Vagina (tissue), 2 donors: ENCODE measurements around the gene EHMT1. TPM values are rescaled to one million over a fixed set of nuclear protein-coding genes. Genes with fewer than 3 reads are reported as not detected.

ENCODE experiments used
- DNase-seq, 2 donors: peaks; one replicate each; pipeline ENCODE4 v3.0.0-alpha.2; 2017; ENCODE audit errors: extremely low spot score in 2 of 2
- H3K27ac ChIP-seq: fragments of 200-600 bp; sonication (generic); one replicate; pipeline ENCODE4 v1.5.1; 2019
- H3K27me3 ChIP-seq: fragments of 200-600 bp; sonication (generic); one replicate; pipeline ENCODE4 v1.5.1; 2019
- H3K36me3 ChIP-seq, 2 donors: fragments of 200-600 bp; sonication (generic); one replicate each; pipeline ENCODE4 v1.5.1; 2017 to 2019
- H3K4me1 ChIP-seq: fragments of 200-600 bp; sonication (generic); one replicate; pipeline ENCODE4 v1.5.1; 2019
- H3K4me3 ChIP-seq, 2 donors: fragments of 200-600 bp; sonication (generic); 1 replicate in 1 of 2; 2 replicates in 1 of 2; pipeline ENCODE4 v1.5.1; 2016 to 2019
- H3K9me3 ChIP-seq: fragments of 200-600 bp; sonication (generic); one replicate; pipeline ENCODE4 v1.5.1; 2019
- CTCF ChIP-seq, 3 experiments: fragments of 450-650 bp in 2 of 3; fragments of 200-600 bp in 1 of 3; sonication (generic) in 1 of 3; IDR thresholded peaks; one replicate each; pipeline ENCODE4 v1.5.1; 2017 to 2019; ENCODE audit warnings: antibody characterized with exemption in 3 of 3, mild to moderate bottlenecking in 2 of 3, moderate library complexity in 2 of 3
- POLR2A ChIP-seq, 2 donors: fragments of 450-650 bp; IDR thresholded peaks; one replicate each; pipeline ENCODE4 v1.6.1; 2017; ENCODE audit warnings: antibody characterized with exemption in 2 of 2, mild to moderate bottlenecking in 2 of 2, moderate library complexity in 2 of 2
- POLR2AphosphoS5 ChIP-seq, 2 donors: sonication (generic); formaldehyde crosslinking; IDR thresholded peaks; one replicate each; pipeline ENCODE4 v1.9.0; 2017; ENCODE audit warnings: antibody characterized with exemption in 2 of 2, mild to moderate bottlenecking in 2 of 2, low read depth in 1 of 2; ENCODE audit not compliant: insufficient read depth in 1 of 2
- intact Hi-C: fragments of 100-400 bp; cut with DNase I; formaldehyde crosslinking; loops from one replicate; pipeline ENCODE4 v1.15.1; 2023
- total RNA-seq: library from RNA; depleted of rRNA; stranded (reverse); fragments of >200 nt; gene quantifications from one replicate; pipeline ENCODE4 v1.2.3, GENCODE V29; 2016

The EHMT1 gene
- total RNA-seq, 1 donor from 2014 or later, result 65.8 TPM

GRCh38 chr9:137749511-137749910 is 130.7 kb downstream of the EHMT1 start:
- intact Hi-C loops, result no loop called here
- TF ChIP-seq POLR2AphosphoS5 (IDR thresholded peaks at IDR 0.05; ENCODE audit: insufficient read depth in 1 of 2, low read depth in 1 of 2), result no peak
- TF ChIP-seq CTCF (IDR thresholded peaks at IDR 0.05), result no peak
- no peaks in the 10 kb centered on the region for H3K27me3 ChIP-seq
- H3K4me1 ChIP-seq, result no peaks in the 10 kb centered on the region
- H3K4me3 ChIP-seq, result no peak overlapping the region
- H3K27ac ChIP-seq, result no peak overlapping the region
- H3K9me3 ChIP-seq, result no peaks in the 10 kb centered on the region
- H3K36me3 ChIP-seq, result peaks cover 0 to 44% of the 10 kb centered on the region in 2 donors
- DNase-seq, result no peak

- no peaks in the 10 kb centered on the region for H3K27me3 ChIP-seq
- peaks cover 0 to 46% of the 10 kb centered on the region in 2 donors for H3K36me3 ChIP-seq
- H3K4me3 ChIP-seq, result no peak overlapping the region
- no peak for DNase-seq
- H3K9me3 ChIP-seq, result no peaks in the 10 kb centered on the region
- intact Hi-C loops, result no loop called here
- no peaks in the 10 kb centered on the region for H3K4me1 ChIP-seq
- TF ChIP-seq CTCF (IDR thresholded peaks at IDR 0.05), result no peak
- TF ChIP-seq POLR2AphosphoS5 (IDR thresholded peaks at IDR 0.05; ENCODE audit: insufficient read depth in 1 of 2, low read depth in 1 of 2), result no peak
- TF ChIP-seq POLR2A (IDR thresholded peaks at IDR 0.05), result no peak
- H3K27ac ChIP-seq, result no peak overlapping the region
Measured at GRCh38 chr9:137750007-137750406, 131.2 kb downstream of the EHMT1 start.

GRCh38 chr9:137750566-137750965 is 131.8 kb downstream of the EHMT1 start:
- intact Hi-C loops, result no loop called here
- Histone ChIP-seq H3K4me3 (no peak overlapping the region), H3K9me3 (no peaks in the 10 kb centered on the region), H3K27me3 (no peaks in the 10 kb centered on the region), H3K27ac (no peak overlapping the region), H3K36me3 (peaks cover 0 to 49% of the 10 kb centered on the region in 2 donors), H3K4me1 (no peaks in the 10 kb centered on the region)
- no peak for DNase-seq
- TF ChIP-seq POLR2AphosphoS5 (IDR thresholded peaks at IDR 0.05; ENCODE audit: insufficient read depth in 1 of 2, low read depth in 1 of 2), result no peak
- no peak for TF ChIP-seq CTCF (IDR thresholded peaks at IDR 0.05)
- no peak for TF ChIP-seq POLR2A (IDR thresholded peaks at IDR 0.05)

GRCh38 chr9:137751616-137752015 is 132.8 kb downstream of the EHMT1 start:
- peaks cover 0 to 44% of the 10 kb centered on the region in 2 donors for H3K36me3 ChIP-seq

More at GRCh38 chr9:137751616-137752015, 132.8 kb downstream of the EHMT1 start:
- Histone ChIP-seq H3K4me3 (no peak overlapping the region), H3K27me3 (no peaks in the 10 kb centered on the region), H3K27ac (no peak overlapping the region), H3K9me3 (no peaks in the 10 kb centered on the region), H3K4me1 (no peaks in the 10 kb centered on the region)
- no peak for DNase-seq
- intact Hi-C loops, result no loop called here
- no peak for TF ChIP-seq POLR2AphosphoS5 (IDR thresholded peaks at IDR 0.05; ENCODE audit: insufficient read depth in 1 of 2, low read depth in 1 of 2)
- no peak for TF ChIP-seq CTCF (IDR thresholded peaks at IDR 0.05)
- TF ChIP-seq POLR2A (IDR thresholded peaks at IDR 0.05), result no peak
